ENCODE results near the gene C1QTNF5.

C1QTNF5 gene

DNA sequence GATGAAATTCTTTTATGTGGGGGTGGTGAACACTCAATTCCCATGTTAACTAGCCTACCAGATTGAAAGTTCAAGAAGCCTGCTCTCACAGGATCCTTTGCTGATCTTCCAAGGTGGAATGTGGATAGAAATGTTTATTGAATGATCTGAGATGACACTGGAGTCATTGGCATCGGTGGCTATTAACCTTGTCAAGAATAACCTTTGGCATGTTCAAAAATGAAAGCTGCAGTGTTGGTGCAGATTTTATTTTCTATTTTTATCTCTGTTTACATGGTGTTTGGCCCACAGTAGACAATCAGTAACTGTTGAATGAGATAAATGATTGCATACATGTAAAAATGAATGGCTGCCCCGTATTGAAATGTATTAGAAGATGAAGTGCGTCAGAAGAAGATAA is 42.7 kb downstream of the C1QTNF5 start:
- DNase-seq (ENCODE audit: extremely low read depth in 1 of 2, low read depth in 1 of 2) = no peak

DNA sequence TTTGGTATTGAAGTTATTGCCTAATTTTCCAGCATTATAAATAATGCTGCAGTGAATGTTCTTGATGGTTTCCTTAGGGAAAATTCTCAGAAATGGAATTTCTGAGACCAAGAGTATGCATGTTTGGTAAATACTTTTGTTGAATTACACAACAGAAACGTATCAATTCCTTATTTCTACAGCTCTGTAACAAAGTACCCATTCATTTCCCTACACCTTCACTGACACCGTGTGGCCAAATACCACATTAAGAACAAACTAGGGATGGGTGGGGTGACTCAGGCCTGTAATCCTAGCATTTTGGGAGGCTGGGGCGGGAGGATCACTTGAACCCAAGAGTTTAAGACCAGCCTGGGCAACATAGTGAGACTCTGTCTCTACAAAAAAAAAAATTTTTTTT is 45.5 kb downstream of the C1QTNF5 start:
- DNase-seq (ENCODE audit: extremely low read depth in 1 of 2, low read depth in 1 of 2) = no peak

DNA sequence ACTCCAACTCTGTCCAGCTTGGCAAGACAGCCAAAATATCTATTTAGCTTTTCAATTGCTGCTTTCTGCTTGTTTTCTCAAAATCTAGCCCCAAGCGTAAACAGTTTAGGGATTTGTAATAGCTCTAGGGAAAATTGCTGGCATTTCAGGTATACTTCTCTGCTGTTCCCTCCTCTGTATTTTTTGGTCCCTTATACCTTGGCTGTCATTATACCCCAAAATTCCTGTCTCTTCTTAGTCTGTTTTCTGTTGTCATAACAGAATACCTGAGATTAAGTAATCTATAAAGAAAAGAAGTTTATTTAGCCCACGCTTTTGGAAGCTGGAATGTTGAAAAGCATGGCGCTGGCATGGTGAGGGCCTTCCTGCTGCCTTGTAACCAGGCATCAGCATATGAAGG is 47.2 kb downstream of the C1QTNF5 start:
- no peak for DNase-seq (ENCODE audit: extremely low read depth in 1 of 2, low read depth in 1 of 2)

DNA sequence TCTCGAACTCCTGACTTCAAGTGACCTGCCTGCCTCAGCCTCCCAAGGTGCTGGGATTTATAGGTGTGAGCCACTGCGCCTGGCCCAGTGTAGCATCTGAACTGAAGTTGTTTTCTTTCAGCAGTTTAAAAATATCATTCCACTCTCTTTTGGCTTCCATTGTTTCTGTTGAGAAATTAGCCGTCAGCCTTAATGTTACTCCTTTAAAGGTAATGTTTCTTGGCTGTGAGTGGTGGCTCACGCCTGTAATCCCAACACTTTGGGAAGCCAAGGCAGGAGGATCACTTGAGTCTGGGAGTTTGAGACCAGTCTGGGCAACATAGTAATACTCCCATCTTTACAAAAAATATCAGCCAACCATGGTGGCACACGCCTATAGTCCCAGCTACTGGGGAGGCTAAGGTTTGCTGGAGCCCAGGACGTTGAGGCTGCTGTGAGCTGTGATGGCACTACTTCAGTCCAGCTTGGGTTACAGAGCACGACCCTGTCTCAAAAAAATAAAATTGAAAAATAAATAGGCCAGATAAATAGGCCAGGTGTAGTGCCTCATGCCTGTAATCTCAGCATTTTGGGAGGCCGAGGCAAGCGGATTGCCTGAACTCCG is 49.7 kb downstream of the C1QTNF5 start:
- no peak for DNase-seq (ENCODE audit: extremely low read depth in 1 of 2, low read depth in 1 of 2)
